Coronary artery (tissue), 2 donors: ENCODE data around the gene DHCR24.

Experiments
- DNase-seq: peaks from one replicate; pipeline ENCODE4 v3.0.0-alpha.2; 2017; ENCODE audit warnings: low spot score
- H3K27ac ChIP-seq, 2 donors: fragments of 200-600 bp; sonication (generic); one replicate each; pipeline ENCODE4 v1.5.1; 2016 to 2019
- H3K4me3 ChIP-seq: fragments of 200-600 bp; sonication (generic); 2 replicates; pipeline ENCODE4 v1.5.1; 2016; ENCODE audit warnings: mild to moderate bottlenecking, moderate library complexity
- CTCF ChIP-seq: fragments of 200-600 bp; sonication (generic); IDR thresholded peaks from one replicate; pipeline ENCODE4 v1.5.1; 2019; ENCODE audit warnings: antibody characterized with exemption

The DHCR24 gene

GRCh38 chr1:54842206-54842915 lies 44.6 kb downstream of the DHCR24 start:
- Histone ChIP-seq H3K27ac (no peak overlapping the region), H3K4me3 (no peak overlapping the region)
- DNase-seq = no peak
- no peak for TF ChIP-seq CTCF

GRCh38 chr1:54839824-54840223 lies 47.2 kb downstream of the DHCR24 start:
- Histone ChIP-seq H3K4me3 (no peak overlapping the region), H3K27ac (no peak overlapping the region)
- TF ChIP-seq CTCF = no peak
- no peak for DNase-seq

- H3K27ac ChIP-seq = no peak overlapping the region
- TF ChIP-seq CTCF = no peak
- DNase-seq = no peak
- H3K4me3 ChIP-seq = no peak overlapping the region
Measured at GRCh38 chr1:54838565-54839180, 48.3 kb downstream of the DHCR24 start.

- no peak for TF ChIP-seq CTCF
- Histone ChIP-seq H3K4me3 (no peak overlapping the region), H3K27ac (no peak overlapping the region)
- no peak for DNase-seq
Measured at GRCh38 chr1:54837002-54837853, 49.8 kb downstream of the DHCR24 start.

GRCh38 chr1:54836594-54836993 lies 50.4 kb downstream of the DHCR24 start:
- no peak for TF ChIP-seq CTCF
- Histone ChIP-seq H3K27ac (no peak overlapping the region), H3K4me3 (no peak overlapping the region)
- DNase-seq = no peak

GRCh38 chr1:54835970-54836369 lies 51.0 kb downstream of the DHCR24 start:
- H3K4me3 ChIP-seq = no peak overlapping the region
- DNase-seq = no peak
- no peak for TF ChIP-seq CTCF

More at GRCh38 chr1:54835970-54836369, 51.0 kb downstream of the DHCR24 start:
- no peak overlapping the region for H3K27ac ChIP-seq
